HCT116 (cell line): ENCODE measurements around the gene ARHGEF25. TPM values are rescaled to one million over a fixed set of nuclear protein-coding genes. Genes with fewer than 3 reads are reported as not detected.

Experiments
- ATAC-seq: fragments of 200-7000 bp; cut with Tn5 transposase; 2 replicates; pipeline ENCODE4 v1.9.1; 2020; ENCODE audit warnings: mild to moderate bottlenecking, moderate library complexity
- BruUV-seq: library from RNA; stranded (reverse); fragments of 400-500 nt; replicated peaks from 2 replicates; lab custom pipeline; 2021; lab: Mats Ljungman, UMichigan
- CTCF ChIA-PET: fragments of 300-600 bp; sonication (Branson Sonifier 250); formaldehyde crosslinking; loops from one replicate; lab custom pipeline; 2021; ENCODE audit warnings: antibody characterized with exemption; lab: Charles Lee
- POLR2A ChIA-PET: fragments of 300-600, 350-600 bp; sonication (Branson Sonifier 250); formaldehyde crosslinking; loops from one replicate; lab custom pipeline; 2021; ENCODE audit warnings: antibody characterized with exemption; lab: Charles Lee
- RAD21 ChIA-PET, 2 experiments: fragments of 300-600 bp; sonication (Branson Sonifier 250); formaldehyde crosslinking; loops; one replicate each; lab custom pipeline; 2023; ENCODE audit warnings: low total read pairs in 2 of 2; ENCODE audit not compliant: uncharacterized antibody in 2 of 2, unreplicated experiment in 2 of 2, low non-redundant PET in 1 of 2; lab: Charles Lee
- DNase-seq: peaks from one replicate; pipeline ENCODE4 v3.0.0-alpha.2; 2010; ENCODE audit warnings: low read depth, low spot score
- H2AFZ ChIP-seq: fragments of 200-600 bp; shearing (Covaris generic), sonication (generic); 2 replicates; pipeline ENCODE4 v1.6.1; 2017; ENCODE audit warnings: low read depth, mixed run types, mixed read lengths, antibody characterized with exemption, low read length; ENCODE audit not compliant: poor library complexity, severe bottlenecking
- H3K27ac ChIP-seq: 2 replicates; pipeline ENCODE4 v1.5.1; 2012; ENCODE audit warnings: low read depth, low read length
- H3K27me3 ChIP-seq: fragments of 200-600 bp; sonication (generic); 2 replicates; pipeline ENCODE4 v1.6.1; 2016; ENCODE audit warnings: mixed run types, low read length, mixed read lengths; ENCODE audit not compliant: insufficient read depth
- H3K36me3 ChIP-seq, 2 experiments: fragments of 200-500 bp in 1 of 2; fragments of 200-600 bp in 1 of 2; sonication (Bioruptor generic) in 1 of 2; sonication (generic) in 1 of 2; 2 replicates each; pipeline versions ENCODE4 v1.5.1 to v1.6.1; 2014 to 2016; ENCODE audit warnings: low read length in 2 of 2, inconsistent platforms in 1 of 2, mixed read lengths in 1 of 2, mixed run types in 1 of 2; ENCODE audit not compliant: insufficient read depth in 2 of 2, control insufficient read depth in 1 of 2
- H3K4me1 ChIP-seq, 2 experiments: fragments of 200-600 bp in 1 of 2; sonication (generic) in 1 of 2; 2 replicates each; pipeline versions ENCODE4 v1.5.1 to v1.6.1; 2012 to 2017; ENCODE audit warnings: low read length in 2 of 2, inconsistent platforms in 1 of 2, mild to moderate bottlenecking in 1 of 2, mixed read lengths in 1 of 2, mixed run types in 1 of 2, moderate library complexity in 1 of 2; ENCODE audit not compliant: insufficient read depth in 2 of 2, control insufficient read depth in 1 of 2
- H3K4me2 ChIP-seq: fragments of 200-600 bp; sonication (generic); 2 replicates; pipeline ENCODE4 v1.6.1; 2017; ENCODE audit warnings: mixed run types, low read length, mixed read lengths
- H3K4me3 ChIP-seq, 2 experiments: fragments of 200-600 bp in 1 of 2; sonication (generic) in 1 of 2; replicated peaks in 1 of 2; 2 replicates each; pipeline ENCODE4 v1.5.1; 2011 to 2016; ENCODE audit warnings: low read length in 2 of 2, control low read depth in 1 of 2, low read depth in 1 of 2, mild to moderate bottlenecking in 1 of 2, mixed read lengths in 1 of 2, mixed run types in 1 of 2
- H3K79me2 ChIP-seq: fragments of 200-600 bp; sonication (generic); 2 replicates; pipeline ENCODE4 v1.6.1; 2017; ENCODE audit warnings: mild to moderate bottlenecking, mixed run types, low read length, moderate library complexity, mixed read lengths; ENCODE audit not compliant: insufficient read depth
- H3K9ac ChIP-seq: fragments of 200-600 bp; sonication (generic); 2 replicates; pipeline ENCODE4 v1.6.1; 2016; ENCODE audit warnings: low read length, mixed read lengths
- H3K9me2 ChIP-seq: fragments of 200-600 bp; sonication (generic), shearing (Covaris generic); 2 replicates; pipeline ENCODE4 v1.6.1; 2017; ENCODE audit warnings: mixed run types, mild to moderate bottlenecking, moderate library complexity; ENCODE audit not compliant: insufficient read depth
- H3K9me3 ChIP-seq, 2 experiments: fragments of 200-500 bp in 1 of 2; fragments of 200-600 bp in 1 of 2; sonication (Bioruptor generic) in 1 of 2; sonication (generic) in 1 of 2; 2 replicates each; pipeline ENCODE4 v1.6.1; 2014 to 2017; ENCODE audit warnings: low read length in 2 of 2, mixed read lengths in 2 of 2, inconsistent platforms in 1 of 2, low read depth in 1 of 2, mild to moderate bottlenecking in 1 of 2, mixed run types in 1 of 2, moderate library complexity in 1 of 2; ENCODE audit not compliant: control insufficient read depth in 1 of 2, insufficient read depth in 1 of 2
- H4K20me1 ChIP-seq: fragments of 200-600 bp; sonication (generic), shearing (Covaris generic); 2 replicates; pipeline ENCODE4 v1.6.1; 2017; ENCODE audit warnings: mixed run types, mild to moderate bottlenecking, moderate library complexity; ENCODE audit not compliant: insufficient read depth
- ATF3 ChIP-seq: IDR thresholded peaks from 2 replicates; pipeline ENCODE4 v1.6.1; 2012
- CEBPB ChIP-seq: IDR thresholded peaks from 2 replicates; pipeline ENCODE4 v1.6.1; 2012; ENCODE audit warnings: low read depth
- EGR1 ChIP-seq: IDR thresholded peaks from 2 replicates; pipeline ENCODE4 v1.6.1; 2012; ENCODE audit warnings: low read depth
- POLR2AphosphoS5 ChIP-seq: IDR thresholded peaks from 2 replicates; pipeline ENCODE4 v1.6.1; 2011; ENCODE audit warnings: mild to moderate bottlenecking, low read depth, low read length, moderate library complexity
- SIN3A ChIP-seq: IDR thresholded peaks from 2 replicates; pipeline ENCODE4 v1.6.1; 2012; ENCODE audit warnings: low read depth
- SRF ChIP-seq: IDR thresholded peaks from 2 replicates; pipeline ENCODE4 v1.6.1; 2012; ENCODE audit warnings: low read depth
- TCF7L2 ChIP-seq: IDR thresholded peaks from 2 replicates; pipeline ENCODE4 v1.7.0; 2011; ENCODE audit warnings: borderline replicate concordance, inconsistent platforms; ENCODE audit not compliant: insufficient read depth, insufficient read length; ENCODE audit errors: extremely low read depth
- YY1 ChIP-seq: IDR thresholded peaks from 2 replicates; pipeline ENCODE4 v1.6.1; 2011; ENCODE audit warnings: low read length, low read depth, moderate library complexity, mild to moderate bottlenecking; ENCODE audit not compliant: insufficient replicate concordance; ENCODE audit errors: extremely low read depth
- ZFX ChIP-seq: fragments of 450-650 bp; IDR thresholded peaks from 2 replicates; pipeline ENCODE4 v1.6.1; 2017
- intact Hi-C: fragments of 100-400 bp; cut with micrococcal nuclease; formaldehyde crosslinking; loops from 2 replicates; pipeline ENCODE4 v1.10.0; 2022
- total RNA-seq: library from RNA; stranded (reverse); gene quantifications from one replicate; pipeline ENCODE4 v1.2.1, GENCODE V29; 2021; ENCODE audit not compliant: unreplicated experiment

Gene ARHGEF25
- total RNA-seq, 1 experiment from 2014 or later: 3.6 TPM

GRCh38 chr12:57606399-57606798 lies 4.8 kb upstream of the ARHGEF25 start:
- H3K9ac ChIP-seq: no peak overlapping the region
- POLR2A ChIA-PET: no interaction called here
- H3K27ac ChIP-seq: no peak overlapping the region
- no peak overlapping the region for H3K4me2 ChIP-seq
- TF ChIP-seq ZFX: no peak
- TF ChIP-seq EGR1: no peak
- TF ChIP-seq POLR2AphosphoS5: no peak
- TF ChIP-seq TCF7L2: no peak
- no peak for TF ChIP-seq CEBPB
- no peak for TF ChIP-seq SRF
- no peak for TF ChIP-seq YY1
- TF ChIP-seq ATF3: no peak
- TF ChIP-seq SIN3A: no peak
- no peaks in the 10 kb centered on the region for H3K27me3 ChIP-seq
- CTCF ChIA-PET: interaction anchor here (1.1 kb wide), 1 partner anchor 57 kb away, joined by 3 read pairs; no protein-coding TSS in a partner anchor
- H3K79me2 ChIP-seq: no peaks in the 10 kb centered on the region
- H2AFZ ChIP-seq: no peak overlapping the region
- ATAC-seq (no peak), DNase-seq (no peak)
- peaks cover 2 to 9% of the 10 kb centered on the region in 2 experiments; a peak in 2 of 4 replicates for H3K4me1 ChIP-seq
- intact Hi-C loops: no loop called here
- H3K9me3 ChIP-seq: no peaks in the 10 kb centered on the region
- H3K9me2 ChIP-seq: no peaks in the 10 kb centered on the region
- no TSS peak for BruUV-seq
- H3K36me3 ChIP-seq: peaks cover 2 to 8% of the 10 kb centered on the region in 2 experiments; a peak in 2 of 4 replicates
- H3K4me3 ChIP-seq: no peak overlapping the region
- H4K20me1 ChIP-seq: no peaks in the 10 kb centered on the region
- RAD21 ChIA-PET: no interaction called here

- no peak overlapping the region for H2AFZ ChIP-seq
- H3K4me1 ChIP-seq: peaks cover 2 to 9% of the 10 kb centered on the region in 2 experiments; a peak in 2 of 4 replicates
- POLR2A ChIA-PET: no interaction called here
- no peak overlapping the region for H3K4me3 ChIP-seq
- peaks cover 2 to 5% of the 10 kb centered on the region in 2 experiments; a peak in 2 of 4 replicates for H3K36me3 ChIP-seq
- no peaks in the 10 kb centered on the region for H3K79me2 ChIP-seq
- CTCF ChIA-PET: interaction anchor here (0.8 to 1.5 kb wide), 3 partner anchors 24 to 56 kb away, joined by 3 to 4 read pairs (median 3); no protein-coding TSS in a partner anchor
- no peaks in the 10 kb centered on the region for H3K27me3 ChIP-seq
- H3K9ac ChIP-seq: no peak overlapping the region
- intact Hi-C loops: no loop called here
- no peaks in the 10 kb centered on the region for H3K9me2 ChIP-seq
- TF ChIP-seq POLR2AphosphoS5: no peak
- DNase-seq (no peak), ATAC-seq (no peak)
- BruUV-seq: no TSS peak
- no peaks in the 10 kb centered on the region for H4K20me1 ChIP-seq
- no peaks in the 10 kb centered on the region for H3K9me3 ChIP-seq
- no peak overlapping the region for H3K4me2 ChIP-seq
- H3K27ac ChIP-seq: no peak overlapping the region
- RAD21 ChIA-PET: no interaction called here
These were observed 4.4 kb upstream of the ARHGEF25 start for GRCh38 chr12:57606821-57607220.
